Osteocyte (in vitro differentiated cells): Measurements from ENCODE around the gene FMOD. TPM values are rescaled to one million over a fixed set of nuclear protein-coding genes. Genes with fewer than 3 reads are reported as not detected.
"Not testable (repeated sequence)": the region's sequence is repeated elsewhere in the genome, so short reads cannot be mapped to it uniquely, and the experiment has no call there.

ENCODE experiments used
- DNase-seq: peaks from one replicate; pipeline ENCODE4 v3.0.0; 2021; ENCODE audit warnings: mixed read lengths; ENCODE audit not compliant: unreplicated experiment; ENCODE audit errors: extremely low spot score
- H3K27ac Mint-ChIP-seq: one replicate; pipeline ENCODE4 v1.8.0; 2021; ENCODE audit warnings: mild to moderate bottlenecking, mixed read lengths; ENCODE audit not compliant: unreplicated experiment
- H3K27me3 Mint-ChIP-seq: one replicate; pipeline ENCODE4 v1.8.0; 2021; ENCODE audit warnings: mixed read lengths; ENCODE audit not compliant: unreplicated experiment
- H3K36me3 Mint-ChIP-seq: one replicate; pipeline ENCODE4 v1.8.0; 2021; ENCODE audit warnings: mixed read lengths; ENCODE audit not compliant: unreplicated experiment
- H3K4me1 Mint-ChIP-seq: one replicate; pipeline ENCODE4 v1.8.0; 2021; ENCODE audit warnings: mixed read lengths; ENCODE audit not compliant: unreplicated experiment
- H3K4me3 Mint-ChIP-seq: one replicate; pipeline ENCODE4 v1.8.0; 2021; ENCODE audit warnings: mild to moderate bottlenecking, moderate library complexity, mixed read lengths; ENCODE audit not compliant: unreplicated experiment
- H3K9me3 Mint-ChIP-seq: one replicate; pipeline ENCODE4 v1.8.0; 2021; ENCODE audit warnings: mixed read lengths; ENCODE audit not compliant: unreplicated experiment
- total RNA-seq: library from RNA; stranded (reverse); gene quantifications from 2 replicates; pipeline ENCODE4 v1.2.1, GENCODE V29; 2021
- TF ChIP-seq, protein P1 (sequence below): fragments of 200-600 bp; sonication (generic); IDR thresholded peaks from 2 replicates; pipeline ENCODE4 v1.5.0; 2021; ENCODE audit warnings: antibody characterized with exemption, mild to moderate bottlenecking, moderate library complexity

FMOD gene
- total RNA-seq, 1 donor from 2014 or later, result not detected

DNA sequence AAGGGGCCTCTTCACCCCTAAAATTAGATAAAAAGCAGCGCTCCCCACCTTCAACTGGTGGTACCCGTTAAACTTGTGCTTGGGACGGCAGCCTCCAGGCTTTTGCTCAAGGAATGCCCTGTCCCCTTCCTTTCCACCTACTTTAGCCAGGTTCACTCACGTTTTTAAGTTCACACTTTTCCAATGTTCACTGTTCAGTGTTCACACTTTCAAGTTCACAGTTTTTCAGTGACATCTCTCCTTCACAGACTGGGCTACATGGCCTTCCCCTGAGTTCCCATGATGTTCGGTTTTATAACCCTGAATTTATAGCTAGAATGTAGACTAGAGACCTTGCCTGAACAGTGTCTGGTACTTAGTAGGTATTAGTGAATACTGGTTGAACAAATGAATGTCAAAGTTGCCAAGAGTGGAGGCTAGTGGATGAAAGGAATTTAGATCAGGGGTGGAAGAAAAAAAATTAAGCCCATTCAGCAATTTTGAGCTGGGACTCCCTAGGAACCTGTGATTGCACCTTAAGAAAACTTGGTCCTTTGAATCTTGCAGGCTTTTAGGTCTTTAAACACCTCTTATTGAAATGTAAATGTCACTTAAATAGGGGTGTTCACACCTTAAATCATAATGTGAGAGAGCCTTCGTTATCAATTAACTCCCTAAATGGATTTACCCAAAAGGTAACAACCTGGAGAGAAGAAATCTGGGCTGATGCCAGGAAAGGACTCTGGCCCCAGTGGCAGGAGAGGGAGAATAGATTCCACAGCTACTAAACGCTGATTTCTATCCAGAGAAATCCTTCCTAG lies 33.3 kb downstream of the FMOD start:
- H3K36me3 Mint-ChIP-seq, result peaks cover 2% of the 10 kb centered on the region
- no peak overlapping the region for H3K27ac Mint-ChIP-seq
- TF ChIP-seq, protein P1, sequence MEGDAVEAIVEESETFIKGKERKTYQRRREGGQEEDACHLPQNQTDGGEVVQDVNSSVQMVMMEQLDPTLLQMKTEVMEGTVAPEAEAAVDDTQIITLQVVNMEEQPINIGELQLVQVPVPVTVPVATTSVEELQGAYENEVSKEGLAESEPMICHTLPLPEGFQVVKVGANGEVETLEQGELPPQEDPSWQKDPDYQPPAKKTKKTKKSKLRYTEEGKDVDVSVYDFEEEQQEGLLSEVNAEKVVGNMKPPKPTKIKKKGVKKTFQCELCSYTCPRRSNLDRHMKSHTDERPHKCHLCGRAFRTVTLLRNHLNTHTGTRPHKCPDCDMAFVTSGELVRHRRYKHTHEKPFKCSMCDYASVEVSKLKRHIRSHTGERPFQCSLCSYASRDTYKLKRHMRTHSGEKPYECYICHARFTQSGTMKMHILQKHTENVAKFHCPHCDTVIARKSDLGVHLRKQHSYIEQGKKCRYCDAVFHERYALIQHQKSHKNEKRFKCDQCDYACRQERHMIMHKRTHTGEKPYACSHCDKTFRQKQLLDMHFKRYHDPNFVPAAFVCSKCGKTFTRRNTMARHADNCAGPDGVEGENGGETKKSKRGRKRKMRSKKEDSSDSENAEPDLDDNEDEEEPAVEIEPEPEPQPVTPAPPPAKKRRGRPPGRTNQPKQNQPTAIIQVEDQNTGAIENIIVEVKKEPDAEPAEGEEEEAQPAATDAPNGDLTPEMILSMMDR, result no peak
- H3K27me3 Mint-ChIP-seq, result peaks cover 41% of the 10 kb centered on the region
- no peak overlapping the region for H3K4me3 Mint-ChIP-seq
- H3K4me1 Mint-ChIP-seq, result peaks cover 5% of the 10 kb centered on the region
- DNase-seq, result no peak
- H3K9me3 Mint-ChIP-seq, result no peaks in the 10 kb centered on the region

DNA sequence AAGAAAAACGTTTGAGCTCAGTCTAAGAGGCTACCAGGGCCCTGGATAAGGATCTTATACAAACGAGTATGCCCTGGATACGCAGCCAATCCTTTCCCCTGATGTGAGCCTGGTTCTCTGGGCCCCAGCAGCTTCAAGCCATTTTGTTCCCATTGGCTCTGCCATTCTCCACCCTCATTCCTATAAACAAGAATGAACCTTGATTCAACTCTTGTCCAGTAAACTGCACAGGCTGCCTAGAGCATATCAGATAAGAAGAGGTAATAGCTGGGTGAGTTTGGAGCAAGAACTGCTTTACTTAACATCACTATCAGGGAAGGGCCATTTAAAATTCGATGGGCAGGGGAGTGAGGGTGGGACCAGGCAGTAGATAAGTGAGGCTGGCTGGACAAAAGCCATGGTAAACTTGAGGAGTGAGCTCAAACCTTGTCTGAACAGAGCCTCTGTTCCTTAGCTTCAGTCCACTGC lies 34.3 kb downstream of the FMOD start:
- Mint-ChIP-seq H3K27ac (no peak overlapping the region), H3K36me3 (peaks cover 2% of the 10 kb centered on the region), H3K9me3 (no peaks in the 10 kb centered on the region), H3K27me3 (peaks cover 36% of the 10 kb centered on the region), H3K4me3 (no peak overlapping the region), H3K4me1 (peaks cover 2% of the 10 kb centered on the region)
- DNase-seq, result no peak
- TF ChIP-seq, protein P1, result no peak

DNA sequence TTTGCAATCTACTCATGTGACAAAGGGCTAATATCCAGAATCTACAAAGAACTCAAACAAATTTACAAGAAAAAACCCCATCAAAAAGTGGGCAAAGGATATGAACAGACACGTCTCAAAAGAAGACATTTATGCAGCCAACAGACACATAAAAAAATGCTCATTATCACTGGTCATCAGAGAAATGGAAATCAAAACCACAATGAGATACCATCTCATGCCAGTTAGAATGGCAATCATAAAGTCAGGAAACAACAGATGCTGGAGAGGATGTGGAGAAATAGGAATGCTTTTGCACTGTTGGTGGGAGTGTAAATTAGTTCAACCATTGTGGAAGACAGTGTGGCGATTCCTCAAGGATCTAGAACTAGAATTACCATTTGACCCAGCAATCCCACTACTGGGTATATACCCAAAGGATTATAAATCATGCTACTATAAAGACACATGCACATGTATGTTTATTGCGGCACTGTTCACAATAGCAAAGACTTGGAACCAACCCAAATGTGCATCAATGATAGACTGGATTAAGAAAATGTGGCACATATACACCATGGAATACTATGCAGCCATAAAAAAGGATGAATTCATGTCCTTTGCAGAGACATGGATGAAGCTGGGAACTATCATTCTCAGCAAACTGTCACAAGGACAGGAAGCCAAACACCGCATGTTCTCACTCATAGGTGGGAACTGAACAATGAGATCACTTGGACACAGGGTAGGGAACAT lies 36.7 kb downstream of the FMOD start:
- peaks cover 21% of the 10 kb centered on the region for H3K27me3 Mint-ChIP-seq
- H3K9me3 Mint-ChIP-seq, H3K27ac Mint-ChIP-seq, H3K4me1 Mint-ChIP-seq, DNase-seq, H3K4me3 Mint-ChIP-seq: not testable (repeated sequence)
- H3K36me3 Mint-ChIP-seq, result peaks cover 12% of the 10 kb centered on the region

DNA sequence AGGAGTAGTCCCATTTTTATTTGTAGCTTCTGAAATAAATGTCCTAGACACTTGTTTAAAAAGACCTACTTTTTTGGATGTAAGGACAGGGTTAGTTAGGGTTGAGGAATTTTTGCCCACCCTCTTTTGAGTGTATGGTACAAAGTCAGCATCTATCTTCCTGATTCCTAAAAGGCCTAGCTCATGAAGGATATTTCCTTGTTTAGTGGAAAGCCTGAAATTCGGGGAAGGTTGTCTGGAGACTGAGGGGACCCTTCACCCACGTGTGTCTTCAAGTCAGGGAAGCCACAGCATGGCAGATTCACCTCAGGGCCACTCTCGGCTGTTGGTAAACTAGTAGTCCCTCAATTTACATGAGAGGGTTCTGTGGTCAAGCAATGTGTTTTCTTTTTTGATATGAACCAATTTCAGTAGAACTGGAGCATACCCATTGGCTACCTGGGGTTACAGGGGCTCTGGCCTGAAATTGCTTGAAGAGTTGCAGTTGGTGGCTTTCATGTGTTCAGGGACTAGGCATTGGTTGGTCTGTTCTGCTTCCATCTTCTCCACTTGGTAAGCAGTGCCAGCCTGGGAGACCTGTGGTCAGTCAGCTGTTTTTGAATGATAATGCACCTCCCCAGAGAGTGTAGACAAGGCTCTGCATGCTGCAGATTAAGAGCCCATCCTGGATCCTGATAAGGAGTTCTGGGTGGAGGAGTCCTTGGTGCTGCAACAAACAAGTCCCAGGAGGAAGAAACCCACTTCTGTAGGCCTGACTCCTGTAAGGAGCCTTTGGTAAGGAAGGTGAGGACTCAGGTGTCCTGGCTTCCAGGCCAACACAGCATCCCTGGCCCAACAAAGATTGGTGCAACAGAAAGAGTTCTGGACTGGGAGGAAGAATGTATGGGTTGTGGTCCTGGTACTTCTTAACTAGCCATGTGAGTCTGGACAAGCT lies 39.3 kb downstream of the FMOD start:
- Mint-ChIP-seq H3K4me3 (no peak overlapping the region), H3K27ac (no peak overlapping the region), H3K9me3 (no peaks in the 10 kb centered on the region), H3K27me3 (peaks cover 1% of the 10 kb centered on the region), H3K4me1 (peaks cover 34% of the 10 kb centered on the region), H3K36me3 (peaks cover 35% of the 10 kb centered on the region)
- TF ChIP-seq, protein P1, result no peak
- no peak for DNase-seq

DNA sequence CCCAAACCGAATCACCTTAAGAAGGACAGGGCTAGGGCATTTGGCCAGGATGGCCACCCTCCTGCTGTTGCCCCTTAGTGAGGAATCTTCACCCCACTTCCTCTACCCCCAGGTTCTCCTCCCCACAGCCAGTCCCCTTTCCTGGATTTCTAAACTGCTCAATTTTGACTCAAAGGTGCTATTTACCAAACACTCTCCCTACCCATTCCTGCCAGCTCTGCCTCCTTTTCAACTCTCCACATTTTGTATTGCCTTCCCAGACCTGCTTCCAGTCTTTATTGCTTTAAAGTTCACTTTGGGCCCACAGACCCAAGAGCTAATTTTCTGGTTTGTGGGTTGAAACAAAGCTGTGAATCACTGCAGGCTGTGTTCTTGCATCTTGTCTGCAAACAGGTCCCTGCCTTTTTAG lies 42.0 kb downstream of the FMOD start:
- H3K4me1 Mint-ChIP-seq, result peaks cover 44% of the 10 kb centered on the region

More for the DNA sequence above, 42.0 kb downstream of the FMOD start:
- H3K27ac Mint-ChIP-seq, result peak overlapping the region; percentile 7
- no peak for DNase-seq
- H3K27me3 Mint-ChIP-seq, result no peaks in the 10 kb centered on the region
- H3K4me3 Mint-ChIP-seq, result peak overlapping the region; percentile 57
- no peaks in the 10 kb centered on the region for H3K9me3 Mint-ChIP-seq
- H3K36me3 Mint-ChIP-seq, result peaks cover 35% of the 10 kb centered on the region
- TF ChIP-seq, protein P1, result no peak
